ENCODE data around the gene S100B.

GRCh38 chr21:46551636-46552241 lies 53.1 kb downstream of the S100B start:
- TF ChIP-seq SPI1 (IDR thresholded peaks at IDR 0.05; ENCODE audit: borderline replicate concordance, low read depth, low read length) (no peak), RBM17 (IDR thresholded peaks at IDR 0.05; ENCODE audit: borderline replicate concordance, low read depth, low read length) (no peak), PREB (CRISPR knock-in tag; IDR thresholded peaks at IDR 0.05) (no peak), ZNF274 (IDR thresholded peaks at IDR 0.05; ENCODE audit: borderline replicate concordance, low read depth, low read length) (no peak), MXI1 (IDR thresholded peaks at IDR 0.05; ENCODE audit: low read depth, low read length) (no peak), POLR2B (IDR thresholded peaks at IDR 0.05; ENCODE audit: low read depth, partially characterized antibody) (no peak), SIN3A (IDR thresholded peaks at IDR 0.05; ENCODE audit: borderline replicate concordance in 2 of 2, control insufficient read depth in 1 of 2, low read depth in 2 of 2, low read length in 2 of 2) (no peak), ZNF449 (CRISPR knock-in tag; IDR thresholded peaks at IDR 0.05) (no peak), NR2C2 (CRISPR knock-in tag; IDR thresholded peaks at IDR 0.05) (no peak), NR2C2 (tag; IDR thresholded peaks at IDR 0.05) (no peak), HCFC1 (IDR thresholded peaks at IDR 0.05; ENCODE audit: low read depth, low read length) (no peak), FOXM1 (IDR thresholded peaks at IDR 0.05; ENCODE audit: low read depth) (no peak), FOXM1 (CRISPR knock-in tag; IDR thresholded peaks at IDR 0.05; ENCODE audit: low read depth) (no peak), EZH2 (IDR thresholded peaks at IDR 0.05; ENCODE audit: borderline replicate concordance, low read depth, low read length) (no peak)

Data from K562 (cell line).